ENCODE measurements around the gene DAZL.
"Not testable (repeated sequence)": the region's sequence is repeated elsewhere in the genome, so short reads cannot be mapped to it uniquely, and the experiment has no call there.

Gene DAZL, protein sequence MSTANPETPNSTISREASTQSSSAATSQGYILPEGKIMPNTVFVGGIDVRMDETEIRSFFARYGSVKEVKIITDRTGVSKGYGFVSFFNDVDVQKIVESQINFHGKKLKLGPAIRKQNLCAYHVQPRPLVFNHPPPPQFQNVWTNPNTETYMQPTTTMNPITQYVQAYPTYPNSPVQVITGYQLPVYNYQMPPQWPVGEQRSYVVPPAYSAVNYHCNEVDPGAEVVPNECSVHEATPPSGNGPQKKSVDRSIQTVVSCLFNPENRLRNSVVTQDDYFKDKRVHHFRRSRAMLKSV

DNA sequence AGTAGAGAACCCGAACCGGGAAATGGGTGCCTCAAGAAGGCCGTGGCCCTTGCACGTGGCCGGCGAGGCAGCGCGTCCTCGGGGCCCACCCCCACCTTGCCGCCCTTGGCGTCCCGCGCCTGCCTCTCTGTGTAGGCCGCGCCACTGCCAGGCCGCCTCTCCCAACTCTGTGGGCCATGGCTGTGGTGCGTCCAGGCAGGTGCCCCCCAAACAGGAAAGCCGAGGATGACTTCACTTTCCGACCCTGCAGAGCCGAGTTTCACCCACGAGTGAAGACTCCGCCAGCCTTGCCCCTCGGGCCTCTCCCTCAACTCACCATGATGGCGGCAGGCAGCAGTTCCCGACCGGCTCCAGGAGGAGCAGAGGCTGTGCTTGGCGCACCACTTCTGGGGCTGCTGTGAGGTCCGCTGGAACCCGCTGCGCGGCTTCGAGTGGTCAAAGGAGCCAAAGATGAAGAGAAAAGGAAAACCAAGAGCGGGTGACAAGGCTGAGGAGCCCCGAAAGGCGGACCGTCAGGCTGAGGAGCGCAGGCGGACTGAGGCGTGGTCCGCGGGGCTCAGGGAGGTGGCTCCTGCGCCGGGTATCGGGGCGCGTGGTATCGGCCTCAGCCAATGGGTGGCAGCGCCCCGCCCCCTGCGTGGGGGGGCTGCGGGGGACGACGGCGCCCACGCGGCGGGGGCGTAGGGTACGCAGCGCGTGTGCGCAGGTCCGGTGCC is at the start of gene DAZL:
TSS of gene DAZL (minus strand) at position 537 of the 716 bp plus-strand sequence. CDS start at position 319, 218 bp downstream.
- no peak for DNase-seq (ENCODE audit: low read depth in 2 of 2, low spot score in 1 of 2)

DNA sequence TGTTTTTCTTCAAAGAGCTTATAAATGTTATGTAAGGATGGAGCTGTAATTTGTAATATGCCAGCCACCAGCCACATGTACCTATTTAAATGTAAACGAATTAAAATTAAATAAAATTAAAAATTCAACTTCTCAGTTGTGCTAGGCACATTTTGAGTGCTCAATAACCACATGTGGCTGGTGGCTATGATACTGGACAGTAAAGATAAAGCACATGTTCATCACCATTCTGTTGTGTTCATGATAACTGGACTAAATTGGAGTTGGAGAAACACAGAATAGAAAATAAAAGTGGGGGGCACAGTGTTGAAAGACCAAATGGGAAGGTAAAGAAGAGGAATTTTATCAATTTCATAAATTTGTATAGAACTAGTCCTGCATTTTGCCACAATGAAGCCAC is 49.8 kb upstream of the DAZL start:
- DNase-seq (ENCODE audit: low read depth in 2 of 2, low spot score in 1 of 2): no peak

DNA sequence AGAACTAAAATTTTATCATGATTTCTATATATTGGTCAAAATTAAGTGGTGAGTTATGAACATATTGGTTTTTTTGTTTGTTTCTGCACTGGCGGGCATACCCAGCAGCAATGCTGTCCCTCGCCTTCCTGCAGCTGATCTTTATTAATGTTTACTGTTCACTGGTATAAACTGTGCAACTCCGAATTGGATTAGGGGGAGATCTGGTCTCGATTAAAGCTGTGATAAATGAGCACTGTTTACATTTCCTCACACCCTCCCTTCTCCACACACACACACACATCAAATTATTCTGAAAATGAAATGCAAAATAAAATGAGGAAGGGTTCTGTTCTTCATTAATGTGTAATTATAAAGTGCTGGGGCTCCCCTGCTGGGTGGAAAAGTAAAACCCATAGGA is 48.5 kb upstream of the DAZL start:
- DNase-seq (ENCODE audit: low read depth in 2 of 2, low spot score in 1 of 2): no peak

DNA sequence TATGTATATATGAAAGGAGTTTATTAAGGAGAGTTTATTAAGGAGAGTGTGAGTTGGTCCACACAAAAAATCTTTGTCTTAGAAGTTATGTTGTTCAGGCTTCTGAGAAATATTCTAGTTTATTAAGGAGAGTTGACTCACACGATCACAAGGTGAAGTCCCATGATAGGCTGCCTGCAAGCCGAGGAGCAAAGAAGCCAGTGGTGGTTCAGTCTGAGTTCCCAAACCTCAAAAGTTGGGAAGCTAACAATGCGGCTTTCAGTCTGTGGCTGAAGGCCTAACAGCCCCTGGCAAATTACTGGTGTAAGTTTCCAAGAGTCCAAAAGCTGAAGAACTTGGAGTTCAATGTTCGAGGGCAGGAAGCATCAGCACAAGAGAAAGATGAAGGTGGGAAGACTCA is 42.4 kb upstream of the DAZL start:
- DNase-seq (ENCODE audit: low read depth in 2 of 2, low spot score in 1 of 2): no peak

DNA sequence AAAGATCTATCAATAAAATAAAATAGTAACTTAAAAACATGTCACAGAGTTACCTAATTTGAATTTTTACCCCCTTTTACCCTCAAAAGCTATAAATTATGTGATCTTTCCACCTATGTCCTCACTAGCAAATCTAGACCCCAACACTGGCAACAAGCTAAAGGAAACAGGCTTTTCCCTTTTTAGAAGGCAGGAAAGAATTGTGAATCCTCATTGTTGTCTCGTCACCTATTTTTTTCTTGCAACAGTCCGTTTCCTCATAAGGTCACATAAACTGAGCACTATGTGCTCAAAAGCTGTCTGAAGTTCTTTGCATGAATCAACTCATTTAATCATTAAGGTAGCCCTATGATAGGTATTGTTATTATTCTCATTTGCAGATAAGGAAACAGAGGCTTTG is 34.6 kb upstream of the DAZL start:
- DNase-seq (ENCODE audit: low read depth in 2 of 2, low spot score in 1 of 2): no peak

DNA sequence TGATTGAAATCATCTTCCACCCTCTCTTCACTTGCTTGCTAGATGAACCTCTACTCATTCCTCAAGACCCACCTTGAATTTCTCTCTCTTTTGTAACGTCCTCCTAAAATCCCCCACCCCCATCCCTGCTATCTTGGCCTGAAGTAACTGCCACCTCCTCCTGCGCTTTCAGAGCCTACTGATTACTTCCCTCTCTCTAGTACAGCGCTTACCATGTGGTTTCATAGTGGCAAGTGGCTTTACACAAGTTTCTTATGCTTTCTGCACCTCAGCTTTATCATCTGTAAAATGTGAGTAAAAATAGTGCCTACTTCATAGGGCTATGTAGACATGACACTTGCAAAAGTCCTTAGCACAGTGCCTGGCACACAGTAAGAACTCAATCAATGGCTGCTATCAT is 28.7 kb upstream of the DAZL start:
- DNase-seq (ENCODE audit: low read depth in 2 of 2, low spot score in 1 of 2): no peak

DNA sequence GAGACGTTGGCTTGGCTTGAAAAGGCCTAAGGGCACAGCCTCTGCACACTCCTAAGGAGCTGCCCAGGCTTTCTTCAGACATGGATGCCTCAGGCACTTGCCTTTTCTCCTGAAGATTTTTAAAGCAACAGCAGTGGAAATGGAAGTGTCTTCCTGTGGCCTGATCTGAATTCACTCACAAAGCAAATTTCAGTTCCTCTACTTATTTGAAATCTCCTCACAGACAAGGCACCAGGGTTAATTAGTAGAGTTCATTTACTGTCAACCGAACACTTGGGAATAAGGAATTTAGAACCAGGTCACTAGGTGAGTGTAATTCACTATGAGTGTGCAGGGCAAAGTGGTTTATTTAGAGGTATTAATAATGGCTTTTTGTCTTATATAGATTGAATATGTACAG is 27.2 kb upstream of the DAZL start:
- DNase-seq (ENCODE audit: low read depth in 2 of 2, low spot score in 1 of 2): no peak

DNA sequence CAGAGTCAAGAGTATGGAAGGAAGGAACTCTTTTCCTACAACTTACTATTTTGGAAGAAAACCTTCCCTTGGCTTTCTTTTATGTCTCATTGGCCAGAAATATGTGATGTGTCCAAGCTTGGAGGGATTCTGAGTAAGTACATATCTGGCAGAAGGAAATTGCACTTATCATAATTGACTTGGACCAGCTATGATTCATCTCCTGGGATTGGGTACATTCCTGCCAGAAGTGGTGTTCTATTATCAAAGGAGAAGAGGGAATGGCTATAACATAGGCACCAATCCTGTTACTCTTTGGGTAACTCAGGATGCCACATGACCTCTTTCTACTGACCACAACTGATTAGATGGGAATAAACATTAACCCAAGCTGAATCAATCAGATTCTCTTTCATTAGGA is 13.5 kb upstream of the DAZL start:
- no peak for DNase-seq (ENCODE audit: low read depth in 2 of 2, low spot score in 1 of 2)

DNA sequence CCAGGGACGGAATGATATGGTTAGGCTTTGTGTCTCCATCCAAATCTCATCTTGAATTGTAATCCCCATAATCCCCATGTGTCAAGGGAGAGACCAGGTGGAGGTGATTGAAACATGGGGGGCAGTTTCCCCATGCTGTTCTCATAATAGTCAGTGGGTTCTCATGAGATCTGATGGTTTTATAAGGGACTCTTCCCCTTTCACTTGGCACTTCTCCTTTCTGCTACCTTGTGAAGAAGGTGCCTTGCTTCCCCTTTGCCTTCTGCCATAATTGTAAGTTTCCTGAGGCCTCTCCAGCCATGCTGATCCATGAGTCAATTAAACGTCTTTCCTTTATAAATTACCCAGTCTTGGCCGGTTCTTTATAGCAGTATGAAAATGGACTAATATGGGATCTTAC is 11.9 kb upstream of the DAZL start:
- DNase-seq (ENCODE audit: low read depth in 2 of 2, low spot score in 1 of 2): not testable (repeated sequence)

DNA sequence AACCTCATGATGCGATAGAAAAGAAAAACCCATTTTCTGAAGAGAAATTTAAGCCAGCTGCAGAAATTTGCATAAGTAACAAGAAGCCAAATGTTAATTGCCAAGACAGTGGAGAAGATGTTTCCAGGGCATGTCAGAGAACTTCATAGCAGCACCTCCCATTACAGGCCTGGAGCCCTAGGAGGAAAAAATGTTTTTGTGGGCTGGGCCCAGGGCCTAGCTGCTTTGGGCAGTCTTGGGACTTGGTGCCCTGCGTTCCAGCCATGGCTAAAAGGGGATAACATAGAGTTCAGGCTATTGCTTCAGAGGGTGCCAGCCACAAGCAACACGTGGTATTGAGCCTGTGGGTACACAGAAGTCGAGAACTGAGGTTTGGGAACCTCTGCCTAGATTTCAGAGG is 10.9 kb upstream of the DAZL start:
- no peak for DNase-seq (ENCODE audit: low read depth in 2 of 2, low spot score in 1 of 2)

DNA sequence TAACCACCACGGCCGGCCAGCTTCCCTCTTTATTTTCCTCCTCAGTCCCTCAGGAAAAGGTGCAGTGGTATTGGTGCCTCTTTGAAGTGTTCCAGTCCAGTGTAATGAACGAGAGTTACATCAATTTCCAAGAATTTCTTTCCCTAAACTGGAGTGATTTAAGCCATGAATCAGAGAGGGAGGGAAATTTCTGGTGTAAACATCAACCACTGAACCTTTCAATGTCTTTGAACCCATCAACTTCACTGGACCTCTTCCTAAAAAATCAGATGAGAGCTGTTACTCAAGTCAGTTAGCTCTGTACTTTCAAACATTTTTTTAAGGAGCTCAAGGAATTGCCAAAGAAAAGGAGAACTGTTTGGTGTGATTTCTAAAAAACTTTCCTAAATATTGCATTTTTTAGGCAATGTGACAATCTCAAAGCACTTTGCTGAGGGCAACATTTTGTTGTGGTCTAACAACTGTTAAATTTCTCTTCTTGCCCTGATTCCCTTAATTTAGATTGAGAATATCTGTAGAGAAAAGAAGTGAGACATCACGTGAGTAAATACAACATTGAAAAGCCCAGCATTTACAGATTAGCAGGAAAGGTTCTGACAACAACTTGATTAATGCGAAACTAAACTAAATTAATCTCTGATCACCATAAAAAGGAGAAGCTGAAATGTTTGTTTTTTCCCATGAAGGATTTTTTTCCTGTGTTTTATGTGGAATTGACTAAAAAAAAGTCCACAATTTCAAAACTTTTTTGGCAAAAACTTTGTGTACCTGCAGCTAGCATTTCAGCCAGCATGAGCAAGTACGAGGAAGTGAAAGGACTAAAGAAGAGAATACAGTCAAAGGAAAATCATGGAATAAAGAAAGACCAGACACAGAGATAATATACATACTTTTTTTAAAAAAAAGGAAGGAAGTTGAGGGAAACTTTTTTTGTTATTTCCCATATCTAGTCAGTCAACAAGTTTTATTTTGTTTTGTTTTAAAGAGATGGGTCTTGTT is 9.1 kb upstream of the DAZL start:
- no peak for DNase-seq (ENCODE audit: low read depth in 2 of 2, low spot score in 1 of 2)

DNA sequence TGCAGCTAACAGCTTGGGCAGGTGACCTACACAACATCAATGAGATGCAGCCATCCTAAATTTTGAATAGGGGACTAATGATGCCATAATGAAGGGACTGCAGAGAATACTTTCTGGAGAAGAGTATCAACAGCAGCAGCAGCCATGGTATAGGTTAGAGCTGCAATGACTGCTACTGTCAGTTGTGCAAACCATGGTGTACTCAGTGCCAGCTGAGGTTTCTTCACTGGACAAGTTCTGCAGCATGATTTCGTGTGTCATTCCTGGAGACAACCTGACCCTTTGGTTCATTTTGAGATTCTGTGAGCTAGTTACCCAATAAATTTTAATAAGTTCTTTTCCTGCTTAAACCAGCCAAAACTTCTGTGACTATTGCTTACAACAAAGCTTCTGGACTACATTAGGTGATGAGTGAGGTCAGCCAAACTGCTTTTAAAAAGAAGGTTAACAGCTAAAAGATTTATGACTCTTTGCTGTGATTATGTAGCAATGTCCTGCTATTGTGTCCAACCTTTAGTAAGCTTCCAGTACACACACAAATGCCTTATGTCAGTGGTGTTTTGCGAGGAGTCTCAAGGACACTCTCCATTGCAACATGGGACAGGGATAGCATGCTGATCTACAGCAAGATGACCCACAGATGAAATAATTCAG is 4.8 kb upstream of the DAZL start:
- no peak for DNase-seq (ENCODE audit: low read depth in 2 of 2, low spot score in 1 of 2)

DNA sequence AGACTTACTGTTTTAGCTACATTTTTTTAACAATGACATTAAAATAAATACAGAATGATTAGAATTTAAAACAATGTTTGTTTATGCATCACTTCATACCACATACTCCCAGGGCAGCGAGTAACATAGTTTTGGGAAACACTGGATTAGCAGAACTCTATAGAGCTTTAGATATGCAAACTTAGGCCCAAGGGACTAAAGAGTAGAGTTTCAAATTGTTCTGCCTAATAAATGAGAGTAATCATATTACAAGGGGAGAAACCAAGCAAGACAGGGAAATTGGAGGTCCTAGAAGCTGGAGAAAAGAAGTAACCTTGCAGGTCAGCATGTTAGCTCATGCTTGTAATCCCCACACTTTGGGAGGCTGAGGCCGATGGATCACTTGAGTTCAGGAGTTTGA is 3.6 kb upstream of the DAZL start:
- no peak for DNase-seq (ENCODE audit: low read depth in 2 of 2, low spot score in 1 of 2)

DNA sequence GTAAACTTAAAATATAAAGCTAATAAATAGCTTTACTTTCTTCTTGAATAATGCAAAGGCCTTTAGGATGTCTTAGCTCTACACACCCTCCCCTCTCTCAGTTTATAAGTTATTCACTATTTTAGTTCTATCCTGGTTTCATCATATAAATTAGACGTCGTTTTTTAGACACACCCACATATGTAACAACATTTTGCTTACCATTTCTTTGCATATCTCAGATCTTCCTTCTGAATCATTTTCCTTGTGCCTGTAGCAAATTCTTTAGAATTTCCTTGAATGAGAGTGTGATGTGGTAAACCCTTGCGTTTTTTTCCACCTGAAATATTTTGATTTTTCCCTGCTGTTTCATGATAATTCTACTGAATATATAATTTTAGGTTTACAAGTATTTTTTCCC is 2.5 kb upstream of the DAZL start:
- no peak for DNase-seq (ENCODE audit: low read depth in 2 of 2, low spot score in 1 of 2)

DNA sequence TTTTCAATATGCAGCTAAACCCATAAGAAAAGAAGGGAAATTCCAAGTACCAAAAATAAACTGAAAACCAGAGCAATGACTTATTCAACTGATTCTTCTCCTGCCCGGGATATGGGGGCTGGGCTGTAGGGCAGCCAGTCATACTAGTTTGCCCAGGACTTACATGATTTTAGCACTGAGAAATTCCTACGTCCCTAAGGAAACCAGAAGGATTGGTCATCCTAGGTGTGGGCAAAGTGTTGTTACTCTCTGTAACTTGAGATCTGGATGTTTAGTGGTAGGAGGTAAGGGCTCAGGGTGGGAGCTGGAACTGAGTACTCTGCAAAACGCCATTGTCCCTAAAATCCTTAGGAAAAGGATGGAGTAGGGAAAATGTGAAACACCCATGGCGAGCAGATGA is 1.2 kb upstream of the DAZL start:
- DNase-seq (ENCODE audit: low read depth in 2 of 2, low spot score in 1 of 2): no peak

DNA sequence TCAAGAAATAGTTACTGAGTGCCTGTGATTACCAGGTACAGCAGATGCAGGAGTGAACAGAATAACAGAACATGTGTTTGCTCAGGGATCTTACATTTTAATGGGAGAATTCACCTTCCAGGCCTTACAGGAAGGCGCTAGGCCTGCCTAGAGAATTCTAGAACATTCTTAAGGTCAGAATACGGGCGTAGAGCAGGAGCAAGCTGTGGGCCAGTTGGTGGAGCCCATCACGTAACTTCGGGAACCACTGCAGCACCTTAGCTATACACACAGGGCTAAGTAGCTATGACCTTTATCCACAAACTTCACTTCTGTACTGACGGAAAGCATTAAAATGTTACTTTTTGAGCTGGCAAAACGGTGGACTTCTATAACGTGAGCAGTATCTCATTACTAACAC is 743 bp upstream of the DAZL start:
- no peak for DNase-seq (ENCODE audit: low read depth in 2 of 2, low spot score in 1 of 2)

DNA sequence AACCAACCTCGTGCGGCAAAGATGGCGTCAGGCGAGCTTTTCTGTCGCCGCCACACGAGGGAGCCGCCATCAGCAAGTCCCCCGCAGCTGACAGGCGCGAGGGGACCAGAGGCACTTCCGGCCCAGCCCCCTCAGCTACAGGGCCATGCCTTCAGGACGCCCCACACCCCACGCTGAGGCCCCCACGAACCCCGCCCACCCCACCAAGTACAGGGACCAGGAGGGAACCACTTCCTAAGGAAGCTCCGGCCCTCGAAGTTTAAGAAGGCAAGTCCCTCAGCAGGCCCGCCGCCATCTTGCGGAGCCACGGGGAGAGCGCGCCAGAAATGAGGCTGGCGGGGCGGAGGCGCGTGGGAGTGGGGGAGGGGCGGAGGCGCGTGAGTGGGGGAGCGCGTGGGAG is 790 bp downstream of the DAZL start:
- DNase-seq (ENCODE audit: low read depth in 2 of 2, low spot score in 1 of 2): no peak

DNA sequence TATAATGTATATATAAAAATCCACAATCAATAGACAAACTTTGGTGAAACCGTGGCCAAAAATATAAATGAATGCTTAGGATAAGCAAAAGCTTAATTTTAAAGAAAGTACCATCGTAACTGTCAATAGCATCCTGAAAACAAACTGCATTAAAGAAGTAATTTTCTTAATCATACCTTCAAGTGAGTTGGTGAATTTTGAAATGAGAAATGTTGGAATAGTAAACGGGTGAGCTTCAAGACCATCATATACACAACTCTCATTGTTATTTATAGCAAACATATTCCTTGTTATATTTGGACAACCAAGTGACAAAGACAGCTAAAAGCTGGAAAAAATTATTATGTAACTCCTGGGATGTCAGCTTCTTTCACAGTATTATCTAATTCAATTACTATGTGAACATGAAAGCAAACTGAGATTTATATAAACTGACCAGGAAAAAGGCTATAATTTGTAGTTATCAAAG is 3.7 kb downstream of the DAZL start:
- DNase-seq (ENCODE audit: low read depth in 2 of 2, low spot score in 1 of 2): no peak

DNA sequence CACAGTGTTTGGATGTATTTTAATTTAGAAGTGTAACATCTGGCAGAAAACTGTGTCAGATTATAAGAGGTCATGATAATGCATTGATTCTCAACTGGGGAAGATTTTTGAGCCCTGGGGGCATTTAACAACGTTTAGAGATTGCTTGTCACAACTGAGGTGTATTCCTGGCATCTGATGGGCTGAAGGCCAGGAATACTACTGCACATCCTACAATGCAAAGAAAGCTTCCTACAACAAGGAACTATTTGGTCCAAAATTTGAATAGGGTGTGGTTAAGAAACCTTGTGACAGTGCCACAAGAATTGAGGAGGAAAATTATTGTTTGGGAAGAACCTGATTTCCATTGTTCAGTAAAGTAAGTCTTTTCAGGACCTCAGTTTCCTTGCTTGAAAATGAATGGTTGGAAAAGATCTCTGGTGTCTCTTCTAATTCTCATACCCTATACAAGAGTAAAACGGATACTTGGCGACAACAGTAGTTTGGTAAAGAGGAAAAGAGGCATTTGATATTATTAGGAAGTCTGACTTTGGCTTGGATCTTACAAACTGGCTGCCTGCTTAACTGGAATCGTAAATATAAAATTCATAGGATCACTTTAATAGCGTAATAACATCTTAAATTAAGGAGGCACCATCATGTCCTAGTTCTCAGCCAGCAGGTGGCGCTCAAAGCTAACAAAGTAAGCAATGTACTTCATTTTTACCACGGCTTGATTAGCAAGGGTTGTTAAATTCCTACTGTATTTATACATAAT is 4.3 kb downstream of the DAZL start:
- DNase-seq (ENCODE audit: low read depth in 2 of 2, low spot score in 1 of 2): peak; percentile 59 to 81

DNA sequence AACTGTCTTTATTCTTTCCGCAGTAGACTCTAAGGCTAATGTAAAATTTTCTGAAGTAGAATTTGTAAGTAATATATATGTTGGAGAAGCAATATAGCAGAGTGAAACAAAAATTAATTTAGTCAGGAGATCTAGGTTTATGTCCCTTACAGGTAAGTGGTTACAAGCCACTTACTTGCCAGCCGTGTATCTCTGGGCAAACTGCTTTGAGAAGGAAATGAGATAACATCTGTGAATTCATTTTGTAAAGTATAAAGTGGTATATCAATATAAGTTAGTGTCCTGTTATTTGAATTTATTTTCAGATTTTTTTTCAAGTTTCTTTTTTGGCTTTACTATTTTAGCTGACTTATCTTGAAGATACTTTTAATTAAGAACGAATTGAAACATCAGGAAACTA is 5.5 kb downstream of the DAZL start:
- DNase-seq (ENCODE audit: low read depth in 2 of 2, low spot score in 1 of 2): no peak
